Bronchial epithelial cell (primary cell): ENCODE data around the gene ARRDC2. TPM values are rescaled to one million over a fixed set of nuclear protein-coding genes. Genes with fewer than 3 reads are reported as not detected.

Experiments
- DNase-seq: peaks from one replicate; pipeline ENCODE4 v3.0.0-alpha.2; 2010; ENCODE audit warnings: low read depth
- FAIRE-seq: peaks from 2 replicates; lab custom pipeline; 2011; peaks lifted over from hg19 to GRCh38; lab: Jason Lieb, UNC
- H3K27me3 ChIP-seq: 2 replicates; pipeline ENCODE4 v1.5.1; 2011; ENCODE audit warnings: low read length; ENCODE audit not compliant: control insufficient read depth, insufficient read depth
- H3K36me3 ChIP-seq: 2 replicates; pipeline ENCODE4 v1.5.1; 2011; ENCODE audit warnings: low read length; ENCODE audit not compliant: control insufficient read depth, insufficient read depth
- H3K4me3 ChIP-seq: 2 replicates; pipeline ENCODE4 v1.5.1; 2011; ENCODE audit warnings: mild to moderate bottlenecking, low read depth, low read length, control low read depth
- CTCF ChIP-seq: IDR thresholded peaks from 2 replicates; pipeline ENCODE4 v1.5.1; 2011; ENCODE audit warnings: mild to moderate bottlenecking, moderate library complexity, low read length, control low read depth, inconsistent platforms; ENCODE audit not compliant: insufficient read depth, severe bottlenecking
- total RNA-seq: library from RNA; depleted of rRNA; stranded (reverse); fragments of >200 nt; gene quantifications from 2 replicates; pipeline ENCODE4 v1.2.1, GENCODE V29; 2014

ARRDC2 gene
- total RNA-seq, 1 donor from 2014 or later = 6.1 TPM

- Histone ChIP-seq H3K4me3 (no peak overlapping the region), H3K27me3 (no peaks in the 10 kb centered on the region), H3K36me3 (no peaks in the 10 kb centered on the region)
- no peak for FAIRE-seq
- TF ChIP-seq CTCF = peak; percentile 86
- DNase-seq = peak; percentile 29
These were observed 50.4 kb downstream of the ARRDC2 start for GRCh38 chr19:18058208-18059009.

GRCh38 chr19:18059297-18059696 lies 51.3 kb downstream of the ARRDC2 start:
- FAIRE-seq (no peak), DNase-seq (no peak)
- Histone ChIP-seq H3K36me3 (no peaks in the 10 kb centered on the region), H3K27me3 (no peaks in the 10 kb centered on the region), H3K4me3 (no peak overlapping the region)
- TF ChIP-seq CTCF = no peak

DNA sequence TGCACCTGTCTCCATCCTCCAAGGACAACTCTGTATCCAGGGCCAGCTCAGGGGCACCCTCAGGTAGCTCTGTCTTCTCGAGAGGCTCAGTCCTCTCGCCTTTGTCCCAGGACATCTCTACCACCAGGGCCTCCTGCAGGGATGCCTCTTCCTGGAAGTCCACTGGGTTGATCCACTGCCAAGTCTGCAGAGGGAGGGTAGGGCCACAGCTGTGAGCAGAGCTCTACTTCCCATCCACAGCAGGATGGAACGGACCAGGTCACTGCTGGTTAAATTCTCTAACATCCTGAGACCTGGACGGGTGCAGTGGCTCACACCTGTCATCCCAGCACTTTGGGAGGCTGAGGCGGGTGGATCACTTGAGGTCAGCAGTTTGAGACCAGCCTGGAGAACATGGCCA lies 51.9 kb downstream of the ARRDC2 start:
- no peak for DNase-seq

GRCh38 chr19:18060472-18060871 lies 52.5 kb downstream of the ARRDC2 start:
- FAIRE-seq (no peak), DNase-seq (no peak)
- Histone ChIP-seq H3K27me3 (no peaks in the 10 kb centered on the region), H3K4me3 (no peak overlapping the region), H3K36me3 (no peaks in the 10 kb centered on the region)
- no peak for TF ChIP-seq CTCF

More for the DNA sequence above, 51.9 kb downstream of the ARRDC2 start:
- Histone ChIP-seq H3K36me3 (no peaks in the 10 kb centered on the region), H3K27me3 (no peaks in the 10 kb centered on the region), H3K4me3 (no peak overlapping the region)
- TF ChIP-seq CTCF = no peak
- no peak for FAIRE-seq

GRCh38 chr19:18062028-18062427 lies 54.1 kb downstream of the ARRDC2 start:
- no peak for TF ChIP-seq CTCF
- H3K4me3 ChIP-seq = no peak overlapping the region
- no peak for FAIRE-seq
- DNase-seq = no peak
- H3K27me3 ChIP-seq = no peaks in the 10 kb centered on the region
- no peaks in the 10 kb centered on the region for H3K36me3 ChIP-seq

GRCh38 chr19:18063463-18063862 lies 55.5 kb downstream of the ARRDC2 start:
- H3K27me3 ChIP-seq = no peaks in the 10 kb centered on the region
- peak; percentile 77 for FAIRE-seq
- H3K4me3 ChIP-seq = no peak overlapping the region
- DNase-seq = peak; percentile 16
- TF ChIP-seq CTCF = peak; percentile 19
- no peaks in the 10 kb centered on the region for H3K36me3 ChIP-seq
